ENCODE results near the gene TNFSF13B. TPM values are rescaled to one million over a fixed set of nuclear protein-coding genes. Genes with fewer than 3 reads are reported as not detected.

TNFSF13B gene
- total RNA-seq, 2 experiments from 2014 or later, result 0.41 TPM; not detected in 1

- BruUV-seq (replicated peaks), result no TSS peak
- CTCF ChIA-PET (ENCODE audit: unreplicated experiment), result no interaction called here
- POLR2A ChIA-PET, result no interaction called here
Measured at GRCh38 chr13:108257248-108257647, 12.3 kb upstream of the TNFSF13B start.

GRCh38 chr13:108263621-108264355 is 5.7 kb upstream of the TNFSF13B start:
- TF ChIP-seq CTCF (conservative IDR thresholded peaks at IDR 0.05; ENCODE audit: low read length) (no peak), EZH2phosphoT487 (IDR thresholded peaks at IDR 0.05; ENCODE audit: borderline replicate concordance, low read depth, low read length) (no peak)
- no peaks in the 10 kb centered on the region for H3K36me3 ChIP-seq (ENCODE audit: insufficient read depth, low read length)
- DNase-seq (ENCODE audit: low spot score), result no peak
- intact Hi-C loops (cut with micrococcal nuclease; ENCODE audit: unreplicated experiment), result no loop called here
- H3K9me2 ChIP-seq (ENCODE audit: insufficient read depth, low read length), result no peaks in the 10 kb centered on the region
- H3K4me2 ChIP-seq (ENCODE audit: low read length), result no peak overlapping the region
- no TSS peak for BruUV-seq (replicated peaks)
- H2AFZ ChIP-seq (ENCODE audit: low read length), result no peak overlapping the region
- no peak overlapping the region for H3K4me3 ChIP-seq (ENCODE audit: low read depth, low read length, poor library complexity, severe bottlenecking)
- ChIA-PET CTCF (ENCODE audit: unreplicated experiment) (no interaction called here), POLR2A (no interaction called here)
- H3K9me3 ChIP-seq (ENCODE audit: low read length), result no peaks in the 10 kb centered on the region
- no peak overlapping the region for H3K27ac ChIP-seq (ENCODE audit: low read depth, low read length, poor library complexity, severe bottlenecking)
- H3K79me2 ChIP-seq (ENCODE audit: insufficient read depth, low read depth, low read length), result no peaks in the 10 kb centered on the region
- H4K20me1 ChIP-seq (ENCODE audit: insufficient read depth, low read length), result no peaks in the 10 kb centered on the region
- no peaks in the 10 kb centered on the region for H3K4me1 ChIP-seq (ENCODE audit: insufficient read depth, low read length, poor library complexity, severe bottlenecking)

More at GRCh38 chr13:108257248-108257647, 12.3 kb upstream of the TNFSF13B start:
- TF ChIP-seq CTCF (conservative IDR thresholded peaks at IDR 0.05; ENCODE audit: low read length) (no peak), EZH2phosphoT487 (IDR thresholded peaks at IDR 0.05; ENCODE audit: borderline replicate concordance, low read depth, low read length) (no peak)
- no peak for DNase-seq (ENCODE audit: low spot score)
- Histone ChIP-seq H3K36me3 (ENCODE audit: insufficient read depth, low read length) (no peaks in the 10 kb centered on the region), H3K9me2 (ENCODE audit: insufficient read depth, low read length) (no peaks in the 10 kb centered on the region), H3K4me2 (ENCODE audit: low read length) (no peak overlapping the region), H3K27ac (ENCODE audit: low read depth, low read length, poor library complexity, severe bottlenecking) (no peak overlapping the region), H3K9me3 (ENCODE audit: low read length) (no peaks in the 10 kb centered on the region), H2AFZ (ENCODE audit: low read length) (no peak overlapping the region), H4K20me1 (ENCODE audit: insufficient read depth, low read length) (no peaks in the 10 kb centered on the region), H3K4me1 (ENCODE audit: insufficient read depth, low read length, poor library complexity, severe bottlenecking) (no peaks in the 10 kb centered on the region), H3K4me3 (ENCODE audit: low read depth, low read length, poor library complexity, severe bottlenecking) (no peak overlapping the region), H3K79me2 (ENCODE audit: insufficient read depth, low read depth, low read length) (no peaks in the 10 kb centered on the region)
- intact Hi-C loops (cut with micrococcal nuclease; ENCODE audit: unreplicated experiment), result no loop called here

- Histone ChIP-seq H3K4me3 (ENCODE audit: low read depth, low read length, poor library complexity, severe bottlenecking) (no peak overlapping the region), H3K4me2 (ENCODE audit: low read length) (no peak overlapping the region), H3K36me3 (ENCODE audit: insufficient read depth, low read length) (no peaks in the 10 kb centered on the region), H3K27ac (ENCODE audit: low read depth, low read length, poor library complexity, severe bottlenecking) (no peak overlapping the region), H3K9me2 (ENCODE audit: insufficient read depth, low read length) (no peaks in the 10 kb centered on the region), H4K20me1 (ENCODE audit: insufficient read depth, low read length) (no peaks in the 10 kb centered on the region), H2AFZ (ENCODE audit: low read length) (no peak overlapping the region), H3K9me3 (ENCODE audit: low read length) (no peaks in the 10 kb centered on the region), H3K4me1 (ENCODE audit: insufficient read depth, low read length, poor library complexity, severe bottlenecking) (peaks cover 5% of the 10 kb centered on the region), H3K79me2 (ENCODE audit: insufficient read depth, low read depth, low read length) (no peaks in the 10 kb centered on the region)
- no peak for DNase-seq (ENCODE audit: low spot score)
- ChIA-PET POLR2A (no interaction called here), CTCF (ENCODE audit: unreplicated experiment) (no interaction called here)
- intact Hi-C loops (cut with micrococcal nuclease; ENCODE audit: unreplicated experiment), result no loop called here
- TF ChIP-seq EZH2phosphoT487 (IDR thresholded peaks at IDR 0.05; ENCODE audit: borderline replicate concordance, low read depth, low read length) (no peak), CTCF (conservative IDR thresholded peaks at IDR 0.05; ENCODE audit: low read length) (no peak)
- no TSS peak for BruUV-seq (replicated peaks)
Measured at GRCh38 chr13:108266321-108266990, 3.1 kb upstream of the TNFSF13B start.

Data from OCI-LY7 (cell line).